Liver (tissue), 9 donors: ENCODE measurements around the gene ADISSP. TPM values are rescaled to one million over a fixed set of nuclear protein-coding genes. Genes with fewer than 3 reads are reported as not detected.

ENCODE experiments used
- DNase-seq: peaks from one replicate; pipeline ENCODE4 v3.0.0-alpha.2; 2017; ENCODE audit warnings: low spot score
- H3K27ac ChIP-seq, 2 donors: one replicate each; pipeline ENCODE4 v1.7.0; 2013; ENCODE audit warnings: inconsistent platforms in 2 of 2, low read length in 2 of 2, control low read depth in 1 of 2, low read depth in 1 of 2, mild to moderate bottlenecking in 1 of 2
- H3K27me3 ChIP-seq, 4 donors: one replicate each; pipeline versions ENCODE4 v1.6.1 to v1.7.0; 2013; ENCODE audit warnings: low read length in 3 of 4, inconsistent platforms in 1 of 4, mild to moderate bottlenecking in 1 of 4, moderate library complexity in 1 of 4; ENCODE audit not compliant: control insufficient read depth in 4 of 4, insufficient read depth in 4 of 4
- H3K36me3 ChIP-seq, 4 donors: one replicate each; pipeline versions ENCODE4 v1.6.1 to v1.7.0; 2013; ENCODE audit warnings: low read length in 3 of 4, mild to moderate bottlenecking in 3 of 4, low read depth in 1 of 4, moderate library complexity in 1 of 4; ENCODE audit not compliant: control insufficient read depth in 4 of 4, insufficient read depth in 3 of 4
- H3K4me1 ChIP-seq, 4 donors: one replicate each; pipeline versions ENCODE4 v1.6.1 to v1.7.0; 2013; ENCODE audit warnings: low read length in 3 of 4, mild to moderate bottlenecking in 3 of 4, moderate library complexity in 1 of 4; ENCODE audit not compliant: control insufficient read depth in 4 of 4, insufficient read depth in 4 of 4
- H3K4me3 ChIP-seq, 3 donors: one replicate each; pipeline versions ENCODE4 v1.6.1 to v1.7.0; 2013; ENCODE audit warnings: low read length in 3 of 3, control low read depth in 1 of 3, low read depth in 1 of 3, mild to moderate bottlenecking in 1 of 3
- H3K9ac ChIP-seq, 2 donors: one replicate each; pipeline ENCODE4 v1.7.0; 2013; ENCODE audit warnings: low read length in 2 of 2, mild to moderate bottlenecking in 2 of 2, moderate library complexity in 2 of 2, control low read depth in 1 of 2, low read depth in 1 of 2
- H3K9me3 ChIP-seq, 4 donors: one replicate each; pipeline versions ENCODE4 v1.6.1 to v1.7.0; 2013; ENCODE audit warnings: low read length in 3 of 4; ENCODE audit not compliant: control insufficient read depth in 4 of 4
- EGR1 ChIP-seq, 2 donors: IDR thresholded peaks; 2 replicates each; pipeline ENCODE4 v1.6.1; 2016 to 2018; ENCODE audit warnings: antibody characterized with exemption in 2 of 2, low read depth in 2 of 2
- FOXA2 ChIP-seq: IDR thresholded peaks from 2 replicates; pipeline ENCODE4 v1.6.1; 2016; ENCODE audit warnings: antibody characterized with exemption
- GABPA ChIP-seq, 2 donors: IDR thresholded peaks in 1 of 2; conservative IDR thresholded peaks in 1 of 2; 2 replicates each; pipeline ENCODE4 v1.6.1; 2016; ENCODE audit warnings: antibody characterized with exemption in 2 of 2, mild to moderate bottlenecking in 1 of 2, moderate library complexity in 1 of 2
- HNF4A ChIP-seq, 2 donors: conservative IDR thresholded peaks; 2 replicates each; pipeline ENCODE4 v1.6.1; 2016; ENCODE audit warnings: antibody characterized with exemption in 2 of 2, mild to moderate bottlenecking in 2 of 2
- HNF4G ChIP-seq: IDR thresholded peaks from 2 replicates; pipeline ENCODE4 v1.6.1; 2016; ENCODE audit warnings: antibody characterized with exemption
- JUND ChIP-seq, 2 donors: IDR thresholded peaks; 2 replicates each; pipeline ENCODE4 v1.6.1; 2016; ENCODE audit warnings: antibody characterized with exemption in 2 of 2
- NR2F2 ChIP-seq: IDR thresholded peaks from 2 replicates; pipeline ENCODE4 v1.6.1; 2016; ENCODE audit warnings: antibody characterized with exemption
- RAD21 ChIP-seq, 2 donors: IDR thresholded peaks; 2 replicates each; pipeline ENCODE4 v1.6.1; 2016; ENCODE audit warnings: antibody characterized with exemption in 2 of 2, mild to moderate bottlenecking in 2 of 2
- REST ChIP-seq: IDR thresholded peaks from 2 replicates; pipeline ENCODE4 v1.6.1; 2016; ENCODE audit warnings: antibody characterized with exemption, mild to moderate bottlenecking
- RXRA ChIP-seq, 2 donors: IDR thresholded peaks; 2 replicates each; pipeline ENCODE4 v1.6.1; 2017 to 2018; ENCODE audit warnings: antibody characterized with exemption in 2 of 2, mild to moderate bottlenecking in 1 of 2
- SP1 ChIP-seq: IDR thresholded peaks from 2 replicates; pipeline ENCODE4 v1.6.1; 2018; ENCODE audit warnings: antibody characterized with exemption, mild to moderate bottlenecking
- YY1 ChIP-seq: IDR thresholded peaks from 2 replicates; pipeline ENCODE4 v1.6.1; 2016; ENCODE audit warnings: antibody characterized with exemption, mild to moderate bottlenecking
- ZBTB33 ChIP-seq: IDR thresholded peaks from 2 replicates; pipeline ENCODE4 v1.6.1; 2016; ENCODE audit warnings: antibody characterized with exemption
- WGBS: extraction: QIAGEN DNeasy Blood & Tissue Kit; methylation state at CpG from one replicate; pipeline ENCODE4 v1.1.7; 2013; 5-methylcytosine and 5-hydroxymethylcytosine counted together
- polyA plus RNA-seq, 2 donors: library from polyadenylated mRNA; stranded (reverse) in 1 of 2; unstranded in 1 of 2; fragments of 200-250 nt in 1 of 2; fragments of >200 nt in 1 of 2; fragmentation: Nextera tagmentation in 1 of 2; extraction: Ambion mirVana in 1 of 2; gene quantifications; one replicate each; pipeline versions ENCODE4 v1.2.1 to v1.2.3, GENCODE V29; 2013 to 2015
- total RNA-seq, 2 donors: library from RNA; depleted of rRNA; stranded (reverse); fragments of >200 nt; gene quantifications; one replicate each; pipeline ENCODE4 v1.2.3, GENCODE V29; 2014
- donor health status: healthy.
- donor health status: healthy.
- donor health status: healthy.
- donor health status: healthy.
- donor health status: healthy.

ADISSP gene
- total and polyA plus RNA-seq, 4 donors = 3.8 to 27.3 (median 10.4) TPM

GRCh38 chr20:3730803-3731672 is 36.5 kb downstream of the ADISSP start:
- H3K4me1 ChIP-seq = no peaks in the 10 kb centered on the region

GRCh38 chr20:3729811-3730540 is 37.6 kb downstream of the ADISSP start:
- DNase-seq = no peak
- peaks cover 0 to 4% (median 1%) of the 10 kb centered on the region in 4 donors for H3K27me3 ChIP-seq
- H3K4me1 ChIP-seq = no peaks in the 10 kb centered on the region
- no peak overlapping the region for H3K9ac ChIP-seq
- H3K27ac ChIP-seq = no peak overlapping the region
- H3K36me3 ChIP-seq = no peaks in the 10 kb centered on the region
- no peak overlapping the region for H3K4me3 ChIP-seq
- 79% methylated on average over 8 of the region's 8 CpGs for WGBS
- H3K9me3 ChIP-seq = no peaks in the 10 kb centered on the region
- no peak for TF ChIP-seq HNF4G
- no peak for TF ChIP-seq ZBTB33
- no peak for TF ChIP-seq EGR1 (IDR thresholded peaks at IDR 0.05; ENCODE audit: low read depth in 2 of 2)

More at GRCh38 chr20:3730803-3731672, 36.5 kb downstream of the ADISSP start:
- Histone ChIP-seq H3K9ac (no peak overlapping the region), H3K4me3 (no peak overlapping the region), H3K36me3 (no peaks in the 10 kb centered on the region), H3K9me3 (no peaks in the 10 kb centered on the region), H3K27me3 (peaks cover 0 to 4% (median 1%) of the 10 kb centered on the region in 4 donors), H3K27ac (no peak overlapping the region)
- DNase-seq = no peak
- 93% methylated on average over 12 of the region's 12 CpGs for WGBS
- no peak for TF ChIP-seq NR2F2
- TF ChIP-seq RXRA (IDR thresholded peaks at IDR 0.05) = no peak
- TF ChIP-seq REST = no peak
- TF ChIP-seq HNF4G = no peak
- TF ChIP-seq HNF4A (conservative IDR thresholded peaks at IDR 0.05) = no peak
- TF ChIP-seq EGR1 (IDR thresholded peaks at IDR 0.05; ENCODE audit: low read depth in 2 of 2) = no peak
- no peak for TF ChIP-seq YY1
- no peak for TF ChIP-seq SP1

GRCh38 chr20:3729378-3729777 is 38.2 kb downstream of the ADISSP start:
- no peak overlapping the region for H3K9ac ChIP-seq
- H3K4me3 ChIP-seq = no peak overlapping the region
- no peak overlapping the region for H3K27ac ChIP-seq
- H3K27me3 ChIP-seq = peaks cover 0 to 4% (median 1%) of the 10 kb centered on the region in 4 donors
- 90% methylated on average over 6 of the region's 6 CpGs for WGBS
- no peak for TF ChIP-seq REST
- TF ChIP-seq EGR1 (IDR thresholded peaks at IDR 0.05; ENCODE audit: low read depth in 2 of 2) = no peak
- no peak for TF ChIP-seq FOXA2
- TF ChIP-seq SP1 = no peak
- TF ChIP-seq YY1 = no peak
- TF ChIP-seq RAD21 (IDR thresholded peaks at IDR 0.05) = no peak
- TF ChIP-seq RXRA (IDR thresholded peaks at IDR 0.05) = no peak
- TF ChIP-seq GABPA (IDR thresholded peaks at IDR 0.05 in 1 of 2, conservative IDR thresholded peaks at IDR 0.05 in 1 of 2) = no peak
- TF ChIP-seq JUND (IDR thresholded peaks at IDR 0.05) = no peak
- no peak for DNase-seq
- no peaks in the 10 kb centered on the region for H3K9me3 ChIP-seq
- no peaks in the 10 kb centered on the region for H3K36me3 ChIP-seq
- no peaks in the 10 kb centered on the region for H3K4me1 ChIP-seq
